HEK293T (cell line): ENCODE data around the gene S1PR4.

Experiments
- ELF4 ChIP-seq: fragments of 450-650 bp; IDR thresholded peaks from 2 replicates; pipeline ENCODE4 v1.6.1; 2017; ENCODE audit warnings: antibody characterized with exemption
- NFRKB ChIP-seq: fragments of 450-650 bp; IDR thresholded peaks from 2 replicates; pipeline ENCODE4 v1.6.1; 2016; ENCODE audit warnings: mild to moderate bottlenecking, moderate library complexity
- PKNOX1 ChIP-seq: fragments of 450-650 bp; IDR thresholded peaks from 2 replicates; pipeline ENCODE4 v1.6.1; 2016
- SUZ12 ChIP-seq: fragments of 450-650 bp; IDR thresholded peaks from 2 replicates; pipeline ENCODE4 v1.6.1; 2016; ENCODE audit warnings: mild to moderate bottlenecking
- TARDBP ChIP-seq: fragments of 450-650 bp; IDR thresholded peaks from 2 replicates; pipeline ENCODE4 v1.6.1; 2016

GRCh38 chr19:3167533-3168272, 10.9 kb upstream of the S1PR4 start:
- TF ChIP-seq PKNOX1 = no peak
- no peak for TF ChIP-seq NFRKB
- TF ChIP-seq TARDBP = no peak
- TF ChIP-seq ELF4 = no peak
- TF ChIP-seq SUZ12 = no peak
